HG03457 (cell line): ENCODE measurements around the gene KCNC1.

ENCODE experiments used
- ATAC-seq: cut with Tn5 transposase; IDR thresholded peaks from one replicate; pipeline ENCODE4 v1.9.1; 2021; ENCODE audit warnings: moderate number of reproducible peaks; ENCODE audit not compliant: unreplicated experiment

Gene KCNC1

DNA sequence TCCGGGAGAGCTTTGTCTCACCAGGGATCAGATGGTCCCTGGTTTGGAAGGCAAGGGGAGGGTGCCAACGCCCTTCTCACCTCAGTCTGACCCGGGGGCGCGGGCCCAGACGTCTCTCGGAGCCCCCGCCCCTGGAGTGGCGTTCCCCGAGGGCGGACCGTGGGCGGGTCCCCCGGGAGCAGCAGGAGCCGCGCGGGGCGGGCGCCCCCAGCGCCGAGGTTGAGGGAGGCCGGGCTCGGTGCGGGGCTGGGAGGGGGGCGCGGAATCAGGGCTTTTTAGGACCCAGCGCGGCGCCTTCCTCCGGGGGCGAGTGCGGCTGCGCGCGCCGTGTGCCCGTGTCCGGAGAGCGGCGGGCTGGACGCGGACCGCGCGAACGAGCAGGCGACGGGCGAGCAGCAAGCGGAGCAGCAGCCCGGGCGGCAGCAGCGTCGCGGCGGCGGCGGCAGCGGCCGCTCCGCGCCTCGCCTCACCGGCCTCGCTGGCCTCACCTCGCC lies at the start of gene KCNC1:
TSS of gene KCNC1 (plus strand) at position 364 of the 494 bp plus-strand sequence. CDS start 1,222 bp downstream, outside the sequence.
- no peak for ATAC-seq

DNA sequence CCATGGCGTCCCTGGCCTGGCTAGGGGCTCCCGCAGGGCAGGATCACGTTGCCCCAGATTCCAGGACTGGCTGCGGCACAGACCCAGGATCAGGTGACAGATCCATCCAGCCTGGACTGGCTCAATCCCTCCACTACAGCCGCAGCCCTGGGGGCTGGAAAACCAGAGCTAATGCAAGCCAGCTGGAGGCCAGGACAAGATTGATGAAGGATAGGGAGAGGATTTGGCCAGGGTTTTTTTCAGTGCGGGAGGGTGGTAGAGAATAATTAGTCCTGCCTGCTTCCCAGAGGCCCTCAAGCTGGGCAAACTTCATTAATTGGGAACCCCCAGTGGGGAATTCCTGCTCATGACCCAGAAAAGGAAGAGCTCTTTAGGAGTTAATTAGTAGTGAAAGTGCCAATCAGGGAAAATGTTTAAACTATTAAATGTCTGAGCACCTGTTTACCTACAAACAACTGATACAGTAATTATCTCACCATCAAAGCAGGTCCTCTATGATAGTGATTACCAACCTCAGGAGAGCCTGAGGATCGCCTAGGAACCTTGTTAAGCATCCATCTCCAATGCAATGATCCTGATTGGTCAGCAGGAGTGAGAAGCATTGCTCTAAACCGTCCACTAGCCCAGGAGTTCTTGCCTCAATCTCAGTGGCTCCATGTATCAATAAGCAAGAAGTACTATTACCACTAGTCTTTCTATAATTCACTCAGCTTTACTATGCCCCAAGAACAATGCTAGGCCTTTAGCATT lies 48.2 kb upstream of the KCNC1 start:
- no peak for ATAC-seq

DNA sequence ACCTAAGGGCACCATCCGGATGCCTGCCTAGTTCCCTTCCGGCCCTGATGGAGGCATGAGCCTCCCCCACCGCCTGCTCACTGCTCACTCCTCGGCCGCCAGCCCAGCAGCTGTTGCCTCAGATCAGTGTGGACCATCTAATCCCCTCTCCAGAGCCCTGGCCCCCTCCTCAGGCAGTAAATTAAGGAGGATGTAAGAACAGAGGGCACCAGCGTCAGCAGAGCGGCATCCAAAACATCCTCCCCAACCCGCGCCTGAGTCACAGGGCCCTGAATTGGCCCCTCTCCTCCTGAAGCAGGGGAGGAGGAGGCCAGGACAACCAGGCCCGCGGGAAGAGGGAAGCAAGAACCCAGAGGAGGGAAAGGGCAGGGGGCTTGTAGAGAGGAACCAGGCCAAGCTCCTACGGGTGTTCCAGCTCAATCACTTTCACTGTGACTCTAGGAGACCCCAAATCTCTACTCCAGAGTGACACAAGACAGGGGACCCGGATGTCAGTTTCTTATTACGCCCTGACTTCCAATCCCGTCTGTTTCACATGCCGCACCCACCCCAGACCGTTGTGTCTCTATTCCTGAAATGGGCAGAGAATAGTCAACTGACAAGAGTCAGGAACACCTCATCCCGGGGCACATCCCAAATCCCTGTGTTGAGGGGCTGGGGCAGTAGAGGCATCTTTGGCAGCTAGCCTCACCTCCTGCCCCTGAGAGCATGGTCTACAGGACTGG lies 46.5 kb upstream of the KCNC1 start:
- no peak for ATAC-seq

DNA sequence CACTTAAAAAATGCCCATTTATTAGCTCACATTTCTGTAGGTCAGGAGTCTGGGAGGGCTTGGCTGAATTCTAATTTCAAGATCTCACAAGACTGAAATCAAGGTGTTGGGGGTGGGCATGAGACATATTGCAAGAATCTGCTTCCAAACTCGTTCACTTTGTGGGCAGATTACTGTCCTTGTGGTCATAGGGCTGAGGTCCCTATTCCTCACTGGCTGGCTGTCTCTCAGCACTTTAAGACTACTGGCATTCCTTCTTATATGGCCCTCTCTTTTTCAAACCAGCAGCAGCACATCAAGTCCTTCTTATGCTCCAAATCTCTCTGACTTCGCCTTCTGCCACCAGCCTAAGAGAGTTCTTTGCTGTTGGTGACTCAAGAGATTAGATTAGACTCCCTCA lies 43.0 kb upstream of the KCNC1 start:
- ATAC-seq = no peak

DNA sequence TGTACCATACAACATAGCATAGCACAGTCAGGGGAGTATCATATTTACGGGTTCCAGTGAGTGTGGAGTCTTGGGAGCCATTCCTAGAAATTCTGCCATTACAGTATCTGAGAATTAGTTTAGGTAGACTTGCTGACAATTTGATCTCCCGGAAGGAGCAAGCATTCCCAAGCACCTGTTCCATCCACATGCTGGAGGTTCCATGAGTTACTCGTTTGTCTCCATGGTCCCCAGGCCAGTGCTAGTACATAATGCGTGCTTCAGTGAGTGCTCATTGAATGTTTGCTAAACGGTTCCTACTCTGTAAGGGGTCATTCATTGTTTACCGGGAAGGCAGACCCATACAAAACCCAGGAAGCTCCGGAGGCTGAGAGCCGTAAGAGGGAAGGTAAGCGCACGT lies 42.6 kb upstream of the KCNC1 start:
- ATAC-seq = no peak

DNA sequence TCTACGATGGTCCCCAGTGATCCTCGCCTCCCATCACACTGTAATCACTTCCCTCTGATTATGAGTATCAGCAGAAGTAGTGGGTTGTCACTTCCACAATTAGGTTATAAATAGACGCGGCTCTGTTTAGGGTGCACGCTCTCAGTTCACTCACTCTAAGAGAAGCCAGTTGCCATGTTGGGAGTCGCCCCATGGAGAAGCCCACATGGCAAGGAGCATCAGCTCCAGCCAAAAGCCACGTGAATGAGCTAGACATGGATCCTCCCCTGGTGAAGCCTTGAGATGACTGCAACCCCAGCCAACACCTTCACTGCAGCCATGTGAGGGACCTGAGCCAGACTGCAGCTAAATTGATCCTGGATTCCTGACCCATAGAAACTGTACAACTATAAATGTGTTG lies 41.6 kb upstream of the KCNC1 start:
- no peak for ATAC-seq

DNA sequence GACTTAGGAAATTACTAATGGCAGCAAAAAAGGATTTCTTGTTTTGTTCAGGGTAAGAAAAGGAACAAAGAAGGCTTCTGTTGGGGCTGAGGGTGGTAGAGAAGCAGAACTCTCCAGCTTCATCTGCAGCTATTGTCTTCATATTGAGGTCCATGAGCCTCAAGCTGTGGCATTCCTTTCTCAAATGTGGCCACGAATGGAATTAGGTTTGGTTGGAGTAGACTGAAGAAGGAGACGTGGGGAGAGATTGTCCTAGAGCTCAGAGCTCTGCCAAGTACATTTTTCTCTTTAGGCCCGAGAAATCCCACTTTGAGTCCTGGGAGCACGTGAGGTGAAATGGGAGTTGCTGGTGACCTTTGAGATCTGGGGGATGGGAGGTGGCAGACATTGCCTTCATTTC lies 41.0 kb upstream of the KCNC1 start:
- no peak for ATAC-seq

DNA sequence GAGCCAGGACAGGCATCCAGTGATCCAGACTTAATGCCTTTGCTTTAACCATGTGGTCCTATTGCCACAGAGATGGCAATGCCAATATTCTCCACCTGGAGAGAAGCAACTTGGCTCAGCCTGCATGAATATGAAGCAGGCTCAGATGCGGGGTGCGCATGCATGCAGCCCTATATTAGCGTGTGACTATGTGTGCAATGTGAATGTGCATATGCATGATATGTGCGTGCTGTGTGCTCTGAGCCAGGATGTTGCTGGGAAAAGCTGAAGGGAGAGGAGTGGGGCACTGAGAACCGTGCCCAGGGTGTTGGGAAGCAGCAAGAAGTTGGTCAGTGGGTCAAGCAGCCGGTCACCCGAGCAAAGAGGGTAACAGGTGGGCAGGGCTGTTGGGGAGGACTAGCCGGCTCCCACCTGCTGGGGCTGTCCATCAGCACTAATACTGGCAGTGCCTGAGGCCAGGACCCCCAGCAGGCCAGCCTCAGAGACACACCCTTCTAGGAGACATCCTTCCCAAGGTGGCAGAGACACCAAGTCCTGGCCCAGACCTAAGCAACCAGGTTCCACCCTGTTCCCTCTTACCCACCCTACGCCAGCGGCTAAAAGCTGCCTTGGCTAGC lies 40.0 kb upstream of the KCNC1 start:
- ATAC-seq = no peak

DNA sequence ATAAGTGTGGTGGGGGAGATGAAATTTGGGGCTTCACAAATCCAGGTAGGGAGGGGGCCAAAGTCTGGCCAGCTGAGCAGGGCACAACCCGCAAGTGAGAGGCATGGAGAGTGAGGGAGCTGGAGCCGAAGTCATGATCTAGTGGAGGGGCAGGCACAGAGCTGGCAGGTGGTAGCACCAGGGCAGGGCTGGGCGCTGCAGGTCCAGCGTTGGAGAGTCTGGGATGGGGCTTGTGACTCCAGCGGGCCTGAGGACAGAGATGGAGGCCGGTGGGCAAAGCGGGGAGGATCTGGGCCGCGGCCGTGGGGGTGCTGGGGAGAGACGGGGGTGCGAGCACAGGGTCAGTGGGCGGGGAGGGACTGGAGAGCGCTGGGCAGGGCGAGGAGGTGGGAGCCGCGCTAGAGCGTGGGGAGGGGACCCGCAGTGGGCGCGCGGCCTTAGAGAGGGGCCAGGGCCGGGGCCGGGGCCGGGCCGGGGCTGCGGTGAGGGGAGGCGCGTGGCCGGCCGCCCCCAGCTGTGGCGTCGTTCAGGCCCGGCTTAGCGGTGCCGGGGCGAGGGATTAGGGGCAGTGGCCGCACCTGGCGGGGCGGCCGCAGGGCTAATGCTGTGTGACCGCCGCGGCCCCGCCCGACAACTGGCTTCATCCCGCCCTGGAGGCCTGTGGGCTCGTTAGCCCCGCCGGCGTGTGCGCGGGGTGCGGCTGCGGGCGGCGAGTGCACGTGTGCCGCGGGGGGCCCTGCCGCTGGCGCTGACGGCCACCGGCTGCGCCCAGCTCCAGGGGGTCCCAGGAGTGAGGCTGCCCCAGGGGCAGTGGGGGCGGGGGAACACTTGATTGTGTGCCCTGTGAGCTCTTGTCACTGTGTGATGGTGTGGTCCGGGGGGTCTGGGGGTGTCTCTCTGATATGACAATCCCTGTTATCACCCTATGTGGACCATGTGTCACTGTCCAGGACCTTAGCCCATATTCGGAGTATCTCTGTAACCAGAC lies 38.8 kb upstream of the KCNC1 start:
- ATAC-seq = no peak

DNA sequence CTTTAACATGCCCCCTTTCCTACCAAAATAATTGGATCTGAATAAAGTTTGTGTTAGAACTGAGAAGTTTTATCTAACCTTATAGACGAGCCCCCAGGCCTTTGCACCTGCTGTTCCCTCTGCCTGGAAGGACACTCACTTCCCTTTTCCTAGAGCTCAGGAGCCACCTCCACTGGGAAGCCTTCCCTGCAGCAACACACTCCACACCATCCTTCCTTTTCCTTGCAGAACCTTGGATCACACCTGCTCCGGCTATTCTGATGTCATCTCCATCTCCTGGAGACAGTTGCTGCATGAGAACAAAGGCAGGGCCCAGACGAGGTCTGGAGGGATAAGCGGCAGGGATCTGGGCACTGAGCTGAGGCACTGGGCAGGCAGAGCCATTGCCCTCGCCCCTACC lies 37.8 kb upstream of the KCNC1 start:
- ATAC-seq = no peak

DNA sequence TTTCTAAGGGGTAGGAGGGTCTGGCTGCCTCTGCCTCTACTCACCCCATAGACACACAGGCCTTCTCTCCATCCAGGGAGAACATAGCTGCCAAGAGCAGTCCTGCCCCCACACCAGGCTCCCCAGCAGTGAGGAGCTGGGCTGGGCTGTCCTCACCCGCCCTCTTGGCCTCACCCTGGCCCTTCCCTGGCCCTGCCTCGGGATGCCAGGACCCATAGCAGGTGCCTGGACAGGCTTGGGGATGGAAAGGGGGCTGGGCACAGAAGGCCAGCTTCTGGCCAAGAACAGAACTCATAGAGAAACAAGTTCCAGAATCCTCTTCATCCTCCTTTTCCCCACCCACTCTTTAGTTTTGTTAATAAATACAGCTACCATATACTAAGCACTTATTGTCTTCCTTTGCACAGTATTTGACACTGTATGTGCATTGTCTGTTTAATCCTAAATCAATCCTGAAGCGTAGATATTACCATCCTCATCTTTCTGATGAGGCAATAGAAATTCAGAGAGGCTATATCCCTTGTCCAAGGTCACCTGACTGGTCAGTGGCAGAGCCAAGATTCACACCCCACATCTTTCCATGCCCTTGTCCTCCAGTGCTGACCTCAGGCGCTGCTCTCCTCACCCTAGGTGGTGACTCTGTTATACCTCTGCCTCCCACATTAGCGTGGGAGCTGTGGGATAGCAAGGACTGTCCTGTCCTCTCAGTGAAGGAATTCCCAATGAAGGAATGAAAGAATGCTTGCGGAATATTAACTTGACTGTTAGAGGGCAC lies 37.2 kb upstream of the KCNC1 start:
- ATAC-seq = no peak

DNA sequence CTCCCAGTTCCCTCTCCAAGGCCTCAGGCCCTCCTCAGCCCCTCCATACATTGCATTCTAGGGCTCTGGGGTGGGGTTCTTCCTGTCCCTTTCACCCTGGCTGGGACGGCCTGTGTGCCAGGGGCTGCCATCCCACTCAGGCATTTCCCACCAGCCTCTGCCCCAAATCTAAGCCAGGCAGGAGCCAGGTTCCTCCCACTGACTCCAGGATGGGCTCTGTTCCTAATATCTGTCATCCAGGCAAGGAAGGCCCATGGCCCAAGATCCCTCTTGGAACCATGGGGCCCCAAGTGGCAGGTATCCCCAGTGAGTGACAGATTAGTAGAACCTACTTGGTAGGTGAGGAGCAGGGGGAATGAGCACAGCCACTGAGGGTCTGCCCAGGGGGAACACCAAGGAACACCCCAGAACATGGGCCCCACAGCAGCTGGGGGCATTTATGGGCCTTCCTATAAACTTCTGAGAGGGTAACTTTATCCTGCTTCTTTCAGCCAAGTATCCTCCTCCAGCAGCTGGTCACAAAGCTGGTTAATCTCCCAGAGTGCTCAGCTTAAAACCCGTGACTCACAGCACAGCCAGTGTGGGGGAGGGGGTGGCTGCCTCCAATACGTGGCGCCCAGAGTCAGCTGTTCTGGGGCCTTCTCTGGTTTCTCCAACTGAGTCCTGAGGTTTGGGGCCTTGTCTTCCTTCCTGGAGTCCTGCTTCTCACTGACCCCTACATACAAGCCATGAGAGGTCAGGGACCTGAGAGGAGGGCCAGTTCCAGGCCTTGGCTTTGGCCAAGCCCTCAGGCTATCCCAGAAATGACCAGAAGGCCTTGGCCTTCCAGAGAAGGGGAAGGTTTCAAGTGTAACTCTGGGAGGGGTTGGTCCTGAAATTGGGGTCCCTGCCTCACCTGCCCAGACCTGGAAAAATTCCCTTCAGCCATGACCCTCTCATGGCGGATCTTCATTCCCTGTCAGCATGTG lies 35.1 kb upstream of the KCNC1 start:
- ATAC-seq = no peak

DNA sequence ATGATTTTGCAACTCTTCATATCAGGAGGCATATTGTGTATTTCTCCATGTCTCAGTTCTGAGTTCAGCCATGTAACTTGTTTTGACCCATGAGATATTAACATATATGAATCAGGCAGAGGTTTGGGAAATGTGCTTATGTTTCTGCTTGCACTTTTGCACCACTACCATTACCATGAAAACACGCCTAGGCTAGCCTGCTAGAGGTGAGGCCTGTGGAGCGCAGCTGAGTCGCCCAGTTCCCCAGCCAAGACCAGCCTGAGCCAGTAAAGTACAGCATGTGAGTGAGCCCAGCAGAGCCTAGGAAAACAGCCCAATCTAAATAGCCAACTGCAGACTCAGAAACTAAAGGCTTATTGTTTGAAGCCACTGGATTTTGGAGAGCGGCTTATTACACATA lies 33.6 kb upstream of the KCNC1 start:
- no peak for ATAC-seq

DNA sequence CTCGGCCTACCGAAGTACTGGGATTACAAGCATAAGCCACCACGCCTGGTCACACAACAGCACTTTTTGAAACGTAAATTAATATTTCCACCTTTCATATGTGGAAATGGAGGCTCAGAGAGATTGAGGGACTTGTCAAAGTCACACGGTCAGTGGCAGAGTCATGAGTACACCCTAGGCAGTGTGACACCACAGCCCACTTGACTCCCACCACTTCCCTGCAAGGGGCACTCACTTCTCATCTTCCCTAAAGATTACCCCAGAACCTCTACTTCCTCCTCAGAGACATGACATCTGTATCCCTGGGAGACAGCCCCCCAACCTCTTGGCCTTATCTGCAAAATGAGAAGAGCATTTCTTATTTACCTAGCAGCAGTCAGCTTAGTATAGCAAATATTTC lies 31.7 kb upstream of the KCNC1 start:
- ATAC-seq = no peak

DNA sequence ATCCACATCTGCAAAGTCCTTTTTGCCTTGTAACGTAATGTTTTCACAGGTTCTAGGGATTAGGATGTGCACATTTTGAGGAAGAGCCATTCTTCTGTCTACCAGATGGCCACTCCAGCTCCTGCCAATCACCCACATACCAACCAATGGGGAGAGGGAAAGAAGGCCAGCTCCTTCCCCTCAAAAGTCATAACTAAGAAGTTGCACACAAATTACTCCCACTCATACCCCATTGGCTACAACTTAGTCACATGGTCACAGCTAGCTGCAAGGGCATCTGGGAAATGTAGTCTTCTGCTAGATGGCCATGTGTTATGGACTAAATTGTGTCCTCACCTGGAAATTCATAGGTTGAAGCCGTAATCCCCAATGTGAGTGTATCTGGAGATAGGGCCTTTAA lies 30.6 kb upstream of the KCNC1 start:
- ATAC-seq = no peak

DNA sequence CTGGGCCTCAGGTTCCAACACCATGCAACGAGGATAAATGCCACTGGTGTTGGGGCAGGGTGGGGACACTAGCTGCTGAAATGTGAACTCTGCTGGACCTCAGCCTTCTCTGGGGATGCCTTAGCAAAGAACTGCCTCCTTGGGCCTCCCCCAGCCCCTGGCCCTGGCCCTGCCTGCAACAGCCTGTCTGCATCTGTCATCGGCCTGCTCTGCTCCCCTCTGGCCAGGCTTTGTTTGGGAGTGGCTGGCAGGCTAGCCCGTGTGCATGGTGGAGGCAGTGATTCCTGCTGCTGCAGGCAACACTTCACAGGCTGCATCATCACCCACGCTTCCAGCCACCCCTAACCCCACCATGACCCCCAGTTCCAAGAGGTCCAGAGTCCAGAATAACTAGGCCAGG lies 26.8 kb upstream of the KCNC1 start:
- no peak for ATAC-seq

DNA sequence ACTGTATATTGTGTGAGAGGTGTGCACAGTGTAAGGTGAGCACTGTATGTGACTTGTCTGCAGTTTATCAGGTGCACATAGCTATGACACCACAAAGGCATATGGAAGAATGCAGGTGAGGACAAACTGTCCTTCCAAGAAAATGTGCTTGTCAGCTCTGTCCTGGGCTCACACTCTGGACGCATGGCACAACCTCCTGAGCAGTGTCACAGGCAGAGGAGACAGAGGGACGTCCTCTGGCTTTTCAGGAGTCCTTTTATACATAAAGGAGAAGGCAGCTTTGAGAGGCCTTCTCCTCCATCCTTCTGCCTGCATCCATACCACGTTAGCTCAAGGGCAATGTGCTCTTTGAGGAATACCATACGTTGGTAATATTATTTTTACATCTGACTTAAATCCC lies 22.7 kb upstream of the KCNC1 start:
- ATAC-seq = no peak

DNA sequence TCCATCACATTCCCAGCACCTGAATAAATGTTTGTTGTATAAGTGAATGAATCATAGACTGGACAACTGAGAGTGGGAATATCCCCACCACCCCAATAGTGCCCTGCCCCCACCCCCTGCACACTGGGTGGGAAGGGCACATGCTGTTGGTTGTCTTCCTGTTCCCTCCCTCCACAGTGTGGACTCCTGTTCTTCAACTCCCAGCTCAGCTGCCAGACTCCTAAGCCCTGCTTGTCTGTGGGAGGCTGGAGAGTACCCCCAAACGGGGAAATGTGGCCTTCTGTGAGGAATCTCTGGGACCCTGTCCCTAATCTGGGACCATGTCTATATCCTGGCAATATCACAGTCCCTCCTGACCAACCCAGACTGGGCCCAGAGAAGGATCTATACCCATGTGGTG lies 20.7 kb upstream of the KCNC1 start:
- ATAC-seq = no peak

DNA sequence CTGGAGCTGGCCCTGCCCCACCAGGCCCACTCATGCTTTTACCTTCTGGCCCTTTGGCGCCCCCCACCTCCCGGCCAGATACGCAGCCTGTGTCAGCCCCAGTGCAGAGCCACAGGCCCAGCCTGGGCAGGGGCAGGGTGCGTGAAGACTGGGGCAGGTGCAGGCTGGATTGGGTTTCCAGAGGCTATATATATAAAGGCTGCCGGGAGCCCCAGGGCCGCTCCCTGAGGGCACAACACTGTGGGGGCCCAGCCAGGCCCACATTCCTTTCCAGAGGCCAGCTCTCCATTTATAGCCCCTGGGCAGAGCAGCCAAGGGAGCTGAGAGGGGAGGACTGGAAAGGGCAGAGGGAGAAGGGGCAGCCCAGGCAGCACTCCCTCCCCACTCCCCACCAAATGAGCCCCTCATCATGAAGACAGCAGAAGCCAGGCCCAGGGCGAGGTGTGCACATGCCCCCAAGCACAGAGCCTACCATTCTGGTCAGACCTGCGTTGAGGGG lies 20.2 kb upstream of the KCNC1 start:
- ATAC-seq = no peak
